Measurements from ENCODE around the gene TNFRSF4.
"Not testable (repeated sequence)": the region's sequence is repeated elsewhere in the genome, so short reads cannot be mapped to it uniquely, and the experiment has no call there.

The TNFRSF4 gene

GRCh38 chr1:1250786-1251284 lies 36.9 kb upstream of the TNFRSF4 start:
- no peaks in the 10 kb centered on the region for H3K9me3 Mint-ChIP-seq
- H3K36me3 Mint-ChIP-seq (ENCODE audit: low read depth) = peaks cover 26% of the 10 kb centered on the region
- peak overlapping the region; percentile 89 for H3K27ac Mint-ChIP-seq
- H3K4me3 Mint-ChIP-seq = peak overlapping the region; percentile 65
- H3K27me3 Mint-ChIP-seq (ENCODE audit: low read depth) = peaks cover 3% of the 10 kb centered on the region
- H3K4me1 Mint-ChIP-seq (ENCODE audit: low read depth) = peaks cover 7% of the 10 kb centered on the region
- DNase-seq (ENCODE audit: low spot score) = peak; percentile 69

DNA sequence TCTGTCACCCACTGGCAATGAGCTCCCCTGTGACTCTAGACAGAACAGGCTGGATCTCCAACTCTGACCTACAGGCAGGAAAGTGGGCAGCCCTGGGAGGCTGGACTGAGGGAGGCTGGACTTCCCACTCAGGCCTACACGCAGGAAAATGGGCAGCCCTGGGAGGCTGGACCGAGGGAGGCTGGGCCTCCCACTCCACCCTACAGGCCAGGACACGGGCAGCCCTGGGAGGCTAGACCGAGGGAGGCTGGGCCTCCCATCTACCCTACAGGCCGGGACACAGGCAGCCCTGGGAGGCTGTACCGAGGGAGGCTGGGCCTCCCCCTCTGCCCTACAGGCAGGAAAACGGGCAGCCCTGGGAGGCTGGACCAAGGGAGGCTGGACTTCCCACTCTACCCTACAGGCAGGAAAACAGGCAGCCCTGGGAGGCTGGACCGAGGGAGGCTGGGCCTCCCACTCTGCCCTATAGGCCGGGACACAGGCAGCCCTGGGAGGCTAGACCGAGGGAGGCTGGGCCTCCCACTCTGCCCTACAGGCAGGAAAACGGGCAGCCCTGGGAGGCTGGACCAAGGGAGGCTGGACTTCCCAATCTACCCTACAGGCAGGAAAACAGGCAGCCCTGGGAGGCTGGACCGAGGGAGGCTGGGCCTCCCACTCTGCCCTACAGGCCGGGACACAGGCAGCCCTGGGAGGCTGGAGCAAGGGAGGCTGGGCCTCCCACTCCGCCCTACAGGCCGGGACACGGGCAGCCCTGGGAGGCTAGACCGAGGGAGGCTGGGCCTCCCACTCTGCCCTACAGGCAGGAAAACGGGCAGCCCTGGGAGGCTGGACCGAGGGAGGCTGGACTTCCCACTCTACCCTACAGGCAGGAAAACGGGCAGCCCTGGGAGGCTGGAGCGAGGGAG lies 34.3 kb upstream of the TNFRSF4 start:
- H3K27me3 Mint-ChIP-seq (ENCODE audit: low read depth); H3K27ac Mint-ChIP-seq; H3K4me3 Mint-ChIP-seq; H3K4me1 Mint-ChIP-seq (ENCODE audit: low read depth); H3K9me3 Mint-ChIP-seq; DNase-seq (ENCODE audit: low spot score): not testable (repeated sequence)
- peaks cover 14% of the 10 kb centered on the region for H3K36me3 Mint-ChIP-seq (ENCODE audit: low read depth)

- Mint-ChIP-seq H3K36me3 (ENCODE audit: low read depth) (peaks cover 6% of the 10 kb centered on the region), H3K27ac (no peak overlapping the region), H3K9me3 (no peaks in the 10 kb centered on the region)
Measured at GRCh38 chr1:1247341-1247913, 33.5 kb upstream of the TNFRSF4 start.

DNA sequence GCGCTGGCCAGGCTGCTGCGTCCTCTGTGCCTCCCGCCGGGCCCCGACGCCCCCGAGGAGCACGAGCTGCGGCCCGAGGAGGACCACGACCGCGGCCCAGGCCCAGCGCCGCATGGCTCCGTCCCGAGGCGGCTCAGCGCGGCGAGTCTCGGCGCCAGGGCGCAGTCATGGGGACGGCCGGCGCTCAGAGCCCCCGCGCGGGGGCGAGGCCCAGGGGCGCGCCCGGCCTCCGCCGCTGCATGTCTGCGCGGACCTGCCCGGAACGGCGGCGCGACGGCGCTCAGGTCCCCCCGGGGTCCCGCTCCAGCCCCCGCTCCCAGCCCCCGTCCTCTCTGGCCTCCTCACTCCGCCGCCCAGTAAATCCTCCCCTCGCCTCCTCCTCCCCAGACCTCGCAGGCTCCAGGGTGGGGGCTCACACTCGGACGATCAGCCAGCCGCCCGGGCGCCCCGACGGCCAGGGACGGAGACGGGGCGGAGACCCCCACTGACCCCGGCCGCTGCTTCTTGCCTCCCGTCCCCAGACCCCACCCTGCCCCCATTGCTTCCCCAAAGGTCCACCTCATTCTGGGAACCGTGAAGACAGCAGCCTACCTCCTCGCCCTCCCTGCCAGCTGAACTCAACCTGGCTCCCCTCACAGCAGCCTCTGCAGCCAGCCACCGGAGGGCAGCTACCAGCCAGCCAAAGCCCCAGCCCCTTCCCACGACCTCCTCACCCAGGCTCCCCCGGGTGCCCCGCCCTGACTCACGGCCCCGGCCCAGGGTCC lies 32.8 kb upstream of the TNFRSF4 start, which contains the start of gene C1QTNF12:
C1QTNF12 (minus strand) TSS at position 146 of the 764 bp plus-strand sequence; CDS start at position 114, 32 bp downstream.
- peaks cover 4% of the 10 kb centered on the region for H3K36me3 Mint-ChIP-seq (ENCODE audit: low read depth)
- peaks cover 3% of the 10 kb centered on the region for H3K27me3 Mint-ChIP-seq (ENCODE audit: low read depth)
- no peak within 1 kb of the TSS for H3K27ac Mint-ChIP-seq
- H3K4me3 Mint-ChIP-seq = no peak within 1 kb of the TSS
- DNase-seq (ENCODE audit: low spot score) = no peak
- peaks cover 7% of the 10 kb centered on the region for H3K4me1 Mint-ChIP-seq (ENCODE audit: low read depth)
- H3K9me3 Mint-ChIP-seq = no peaks in the 10 kb centered on the region

More at GRCh38 chr1:1247341-1247913, 33.5 kb upstream of the TNFRSF4 start:
- Mint-ChIP-seq H3K4me1 (ENCODE audit: low read depth) (peaks cover 7% of the 10 kb centered on the region), H3K27me3 (ENCODE audit: low read depth) (peaks cover 3% of the 10 kb centered on the region), H3K4me3 (no peak overlapping the region)
- no peak for DNase-seq (ENCODE audit: low spot score)

DNA sequence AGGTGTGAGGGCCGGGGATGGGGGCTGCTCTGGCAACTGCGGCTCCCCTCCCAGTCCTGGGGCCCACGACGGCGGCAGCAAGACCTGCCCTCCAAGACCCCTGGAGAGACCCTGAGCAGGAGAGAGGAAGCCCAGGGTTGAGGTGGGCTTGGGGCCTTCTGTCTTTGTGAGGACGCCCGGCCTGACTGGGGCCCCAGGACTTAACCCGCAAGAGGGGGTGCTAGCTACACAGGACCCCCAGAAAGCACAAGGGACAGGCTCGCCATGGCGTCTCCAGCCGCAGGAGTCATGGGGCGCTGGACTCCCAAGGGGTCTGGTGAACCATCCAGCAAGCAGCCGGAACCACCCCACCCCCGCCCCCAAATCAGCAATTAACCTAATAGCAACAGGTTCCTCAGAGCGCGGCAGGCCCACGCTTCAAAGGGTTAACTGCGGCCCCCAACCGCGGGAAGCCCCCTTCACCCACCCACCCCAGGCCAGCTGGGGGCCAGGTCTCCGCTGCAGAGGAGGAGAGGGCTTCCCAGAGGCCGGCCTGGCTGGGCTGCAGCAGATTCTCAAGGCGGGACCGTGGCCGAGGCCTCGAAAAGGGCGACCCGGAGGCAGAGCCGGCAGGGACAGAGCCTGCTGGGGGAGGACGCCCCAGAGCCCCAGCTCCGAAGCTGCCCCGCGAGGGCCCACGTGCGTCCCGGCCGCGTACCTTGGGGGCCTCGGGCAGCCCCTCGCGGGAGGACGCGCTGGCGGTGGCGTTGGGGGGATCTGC lies 32.0 kb upstream of the TNFRSF4 start:
- no peak for DNase-seq (ENCODE audit: low spot score)
- no peak overlapping the region for H3K4me3 Mint-ChIP-seq
- H3K27ac Mint-ChIP-seq = no peak overlapping the region
- peaks cover 2% of the 10 kb centered on the region for H3K36me3 Mint-ChIP-seq (ENCODE audit: low read depth)
- peaks cover 5% of the 10 kb centered on the region for H3K4me1 Mint-ChIP-seq (ENCODE audit: low read depth)
- no peaks in the 10 kb centered on the region for H3K9me3 Mint-ChIP-seq
- H3K27me3 Mint-ChIP-seq (ENCODE audit: low read depth) = peaks cover 3% of the 10 kb centered on the region

DNA sequence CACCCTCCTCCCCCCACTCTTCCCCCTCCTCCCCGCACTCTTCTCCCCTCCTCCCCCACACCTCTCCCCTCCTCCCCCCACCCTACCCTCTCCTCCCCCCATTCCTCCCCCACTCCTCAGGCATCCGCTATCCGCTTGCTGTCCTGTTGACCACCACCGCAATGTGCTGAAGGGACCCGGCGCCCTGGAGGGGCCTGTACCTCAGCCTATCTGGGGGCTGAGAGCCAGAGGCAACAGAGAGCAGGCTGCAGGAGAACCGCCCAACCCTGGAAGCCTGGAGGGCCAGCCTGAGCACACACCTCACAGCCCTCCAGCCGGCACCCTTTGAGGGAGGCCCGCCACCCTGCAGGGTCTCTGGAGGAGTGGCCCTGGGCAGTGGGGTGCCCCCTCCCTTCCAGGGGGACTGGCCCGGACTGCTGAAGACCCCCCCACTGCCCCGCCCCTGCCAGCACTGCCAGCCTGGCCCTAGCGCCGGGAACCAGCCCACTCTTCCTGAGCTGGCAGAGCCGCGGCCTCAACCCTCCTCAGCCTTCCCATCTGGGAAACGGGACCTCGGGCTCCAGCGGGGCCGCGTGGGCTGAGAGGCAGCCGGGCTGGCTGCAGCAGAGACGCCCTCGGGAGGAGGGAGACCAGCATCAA lies 31.3 kb upstream of the TNFRSF4 start:
- H3K4me3 Mint-ChIP-seq = no peak overlapping the region
- peaks cover 3% of the 10 kb centered on the region for H3K27me3 Mint-ChIP-seq (ENCODE audit: low read depth)

DNA sequence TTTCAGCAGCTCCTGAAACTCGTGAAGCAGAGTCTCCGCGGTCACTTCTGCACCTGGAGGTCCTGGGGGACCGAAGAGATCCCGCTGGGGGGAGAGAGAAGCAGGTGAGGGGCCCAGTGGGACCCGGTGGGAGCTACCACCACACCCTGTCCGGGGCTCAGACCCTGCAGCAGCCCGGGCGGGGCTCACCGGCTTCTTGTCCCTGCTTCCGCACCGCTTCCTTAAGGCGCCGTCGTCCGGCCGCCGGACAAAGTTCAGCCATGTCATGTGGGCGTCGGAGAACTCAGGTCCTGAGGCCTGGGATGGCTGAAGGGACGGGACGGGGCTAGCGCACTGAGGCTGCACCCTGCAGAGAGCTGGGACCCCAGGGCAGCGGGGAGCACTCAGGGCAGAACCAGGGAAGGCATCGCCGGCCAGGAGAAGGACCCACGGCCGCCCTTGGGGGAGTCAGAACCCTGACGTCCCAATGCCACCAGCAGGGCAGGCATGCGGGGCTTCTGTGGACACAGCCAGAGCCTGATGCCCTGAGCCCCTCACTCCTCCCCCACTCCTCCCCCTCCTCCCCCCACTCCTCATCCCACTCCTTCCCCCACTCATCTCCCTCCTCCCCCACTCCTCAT lies 30.3 kb upstream of the TNFRSF4 start:
- H3K4me3 Mint-ChIP-seq = no peak overlapping the region
- no peaks in the 10 kb centered on the region for H3K4me1 Mint-ChIP-seq (ENCODE audit: low read depth)

More for the DNA sequence above, 31.3 kb upstream of the TNFRSF4 start:
- no peaks in the 10 kb centered on the region for H3K9me3 Mint-ChIP-seq
- no peak overlapping the region for H3K27ac Mint-ChIP-seq
- no peaks in the 10 kb centered on the region for H3K36me3 Mint-ChIP-seq (ENCODE audit: low read depth)
- peaks cover 2% of the 10 kb centered on the region for H3K4me1 Mint-ChIP-seq (ENCODE audit: low read depth)
- no peak for DNase-seq (ENCODE audit: low spot score)

DNA sequence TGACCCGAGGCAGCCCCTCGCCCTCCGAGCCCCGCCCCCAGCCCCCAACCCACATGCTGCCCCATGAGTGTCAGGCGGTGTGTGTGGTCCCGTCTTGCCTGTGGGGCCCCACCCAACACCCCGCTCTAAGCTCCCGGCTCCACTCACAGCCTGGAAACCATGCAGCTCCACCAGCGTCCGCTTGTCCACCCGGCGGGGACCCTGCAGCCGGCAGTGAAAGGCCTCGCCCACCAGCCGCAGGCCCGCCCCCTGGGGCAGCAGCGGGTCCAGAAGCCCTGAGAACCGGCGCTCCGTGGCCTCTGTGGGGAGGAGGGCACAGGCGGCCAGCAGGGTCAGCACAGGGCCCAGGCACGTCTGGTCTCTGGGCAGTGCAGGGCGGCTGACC lies 29.8 kb upstream of the TNFRSF4 start:
- Mint-ChIP-seq H3K27ac (no peak overlapping the region), H3K4me1 (ENCODE audit: low read depth) (no peaks in the 10 kb centered on the region), H3K9me3 (no peaks in the 10 kb centered on the region), H3K36me3 (ENCODE audit: low read depth) (no peaks in the 10 kb centered on the region), H3K4me3 (no peak overlapping the region), H3K27me3 (ENCODE audit: low read depth) (peaks cover 3% of the 10 kb centered on the region)
- no peak for DNase-seq (ENCODE audit: low spot score)

More for the DNA sequence above, 30.3 kb upstream of the TNFRSF4 start:
- DNase-seq (ENCODE audit: low spot score) = no peak
- Mint-ChIP-seq H3K36me3 (ENCODE audit: low read depth) (no peaks in the 10 kb centered on the region), H3K27ac (no peak overlapping the region), H3K27me3 (ENCODE audit: low read depth) (peaks cover 3% of the 10 kb centered on the region), H3K9me3 (no peaks in the 10 kb centered on the region)

DNA sequence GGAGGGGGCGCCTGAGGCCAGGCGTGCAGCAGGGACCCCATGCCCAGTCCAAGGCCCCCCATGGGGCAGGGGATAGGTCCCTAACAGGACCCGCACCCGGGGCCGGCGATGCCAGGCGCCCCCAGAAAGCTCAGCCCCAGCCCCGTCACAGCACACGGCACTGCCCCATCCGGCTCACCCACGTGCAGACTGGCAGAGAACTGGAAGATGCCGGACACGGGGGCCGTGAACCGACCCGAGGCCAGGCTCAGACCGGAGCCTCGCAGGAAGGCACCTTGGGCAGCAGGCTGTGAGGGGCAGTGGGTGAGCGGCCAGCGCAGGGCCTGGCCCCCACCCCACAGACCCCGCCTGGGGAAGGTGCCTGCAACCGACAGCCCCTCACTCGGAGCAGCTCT lies 29.3 kb upstream of the TNFRSF4 start:
- H3K27ac Mint-ChIP-seq = no peak overlapping the region
- H3K4me1 Mint-ChIP-seq (ENCODE audit: low read depth) = no peaks in the 10 kb centered on the region
- H3K9me3 Mint-ChIP-seq = no peaks in the 10 kb centered on the region
- no peak for DNase-seq (ENCODE audit: low spot score)
- no peaks in the 10 kb centered on the region for H3K36me3 Mint-ChIP-seq (ENCODE audit: low read depth)
- peaks cover 3% of the 10 kb centered on the region for H3K27me3 Mint-ChIP-seq (ENCODE audit: low read depth)
- no peak overlapping the region for H3K4me3 Mint-ChIP-seq

DNA sequence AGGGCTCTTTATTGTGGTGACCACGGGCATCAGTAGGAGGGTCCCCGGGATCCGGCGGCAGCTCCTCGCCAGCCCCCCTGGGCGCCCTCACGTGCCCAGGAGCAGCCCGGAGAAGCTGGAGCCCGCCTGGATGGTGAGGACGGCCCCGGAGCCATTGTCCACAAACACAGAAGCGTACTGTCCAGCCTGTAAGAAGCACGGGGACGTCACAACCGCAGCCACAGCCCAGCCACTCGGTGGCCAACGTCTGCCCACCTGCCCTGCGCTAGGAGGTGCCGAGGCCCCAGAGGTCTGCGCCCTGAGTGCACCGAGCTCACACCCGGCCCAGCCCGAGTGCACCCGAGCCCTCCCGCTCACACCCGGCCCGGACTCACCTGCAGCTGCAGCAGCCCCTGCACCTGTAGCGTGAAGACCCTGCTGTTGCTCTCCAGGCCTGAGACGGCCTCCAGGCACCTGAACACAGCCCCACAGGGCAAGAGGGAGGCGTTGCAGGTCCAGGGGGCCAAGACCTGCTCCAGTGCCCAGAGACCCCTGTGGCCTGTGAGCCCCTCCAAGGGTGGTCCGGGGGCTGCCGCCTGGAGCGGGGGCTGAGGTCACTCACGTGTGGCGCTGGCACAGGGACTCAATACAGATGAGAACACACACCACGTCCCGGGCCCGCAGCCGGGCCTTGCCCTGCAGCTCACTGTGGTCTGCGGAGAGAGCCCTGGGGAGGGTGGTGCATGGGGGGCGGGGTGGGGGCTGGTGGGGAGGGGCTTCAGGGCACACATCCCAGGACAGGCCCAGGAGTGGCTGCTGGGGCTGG lies 28.7 kb upstream of the TNFRSF4 start:
- Mint-ChIP-seq H3K27ac (no peak overlapping the region), H3K27me3 (ENCODE audit: low read depth) (no peaks in the 10 kb centered on the region), H3K4me1 (ENCODE audit: low read depth) (no peaks in the 10 kb centered on the region), H3K36me3 (ENCODE audit: low read depth) (no peaks in the 10 kb centered on the region), H3K4me3 (no peak overlapping the region), H3K9me3 (no peaks in the 10 kb centered on the region)
- no peak for DNase-seq (ENCODE audit: low spot score)

- Mint-ChIP-seq H3K36me3 (ENCODE audit: low read depth) (no peaks in the 10 kb centered on the region), H3K4me3 (no peak overlapping the region), H3K9me3 (no peaks in the 10 kb centered on the region), H3K27me3 (ENCODE audit: low read depth) (no peaks in the 10 kb centered on the region), H3K4me1 (ENCODE audit: low read depth) (no peaks in the 10 kb centered on the region), H3K27ac (no peak overlapping the region)
- DNase-seq (ENCODE audit: low spot score) = no peak
Measured at GRCh38 chr1:1241588-1242219, 27.8 kb upstream of the TNFRSF4 start.

Data from T-helper 2 cell treated with Interferon-gamma antibody and Interleukin-4, amounts not matched to agents 5 μg/mL and 100 μg/mL, for 36 hours (primary cell).